ENCODE data around the gene SOX13. TPM values are rescaled to one million over a fixed set of nuclear protein-coding genes. Genes with fewer than 3 reads are reported as not detected.

Gene SOX13
- total RNA-seq, 1 donor from 2014 or later, result not detected

GRCh38 chr1:204102739-204103430, 30.0 kb downstream of the SOX13 start:
- Mint-ChIP-seq H3K27me3 (peaks cover 8% of the 10 kb centered on the region), H3K9me3 (no peaks in the 10 kb centered on the region), H3K4me3 (peak overlapping the region; percentile 6), H3K4me1 (peaks cover 31% of the 10 kb centered on the region), H3K27ac (no peak overlapping the region), H3K36me3 (ENCODE audit: low read depth) (no peaks in the 10 kb centered on the region)
- ChIA-PET POLR2A (no interaction called here), CTCF (no interaction called here)
- intact Hi-C loops (cut with micrococcal nuclease), result no loop called here
- ATAC-seq (ENCODE audit: low read depth) (no peak), DNase-seq (no peak)
- TF ChIP-seq, protein P1, sequence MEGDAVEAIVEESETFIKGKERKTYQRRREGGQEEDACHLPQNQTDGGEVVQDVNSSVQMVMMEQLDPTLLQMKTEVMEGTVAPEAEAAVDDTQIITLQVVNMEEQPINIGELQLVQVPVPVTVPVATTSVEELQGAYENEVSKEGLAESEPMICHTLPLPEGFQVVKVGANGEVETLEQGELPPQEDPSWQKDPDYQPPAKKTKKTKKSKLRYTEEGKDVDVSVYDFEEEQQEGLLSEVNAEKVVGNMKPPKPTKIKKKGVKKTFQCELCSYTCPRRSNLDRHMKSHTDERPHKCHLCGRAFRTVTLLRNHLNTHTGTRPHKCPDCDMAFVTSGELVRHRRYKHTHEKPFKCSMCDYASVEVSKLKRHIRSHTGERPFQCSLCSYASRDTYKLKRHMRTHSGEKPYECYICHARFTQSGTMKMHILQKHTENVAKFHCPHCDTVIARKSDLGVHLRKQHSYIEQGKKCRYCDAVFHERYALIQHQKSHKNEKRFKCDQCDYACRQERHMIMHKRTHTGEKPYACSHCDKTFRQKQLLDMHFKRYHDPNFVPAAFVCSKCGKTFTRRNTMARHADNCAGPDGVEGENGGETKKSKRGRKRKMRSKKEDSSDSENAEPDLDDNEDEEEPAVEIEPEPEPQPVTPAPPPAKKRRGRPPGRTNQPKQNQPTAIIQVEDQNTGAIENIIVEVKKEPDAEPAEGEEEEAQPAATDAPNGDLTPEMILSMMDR (IDR thresholded peaks at IDR 0.05), result no peak

GRCh38 chr1:204103431-204103741, 30.5 kb downstream of the SOX13 start:
- Mint-ChIP-seq H3K4me3 (no peak overlapping the region), H3K27me3 (peaks cover 8% of the 10 kb centered on the region), H3K36me3 (ENCODE audit: low read depth) (no peaks in the 10 kb centered on the region), H3K4me1 (peaks cover 31% of the 10 kb centered on the region), H3K27ac (no peak overlapping the region), H3K9me3 (no peaks in the 10 kb centered on the region)
- POLR2A ChIA-PET, result no interaction called here
- intact Hi-C loops (cut with micrococcal nuclease), result no loop called here
- no peak for ATAC-seq (ENCODE audit: low read depth)
- no peak for DNase-seq
- CTCF ChIA-PET, result no interaction called here
- TF ChIP-seq, protein P1 (IDR thresholded peaks at IDR 0.05), result no peak

DNA sequence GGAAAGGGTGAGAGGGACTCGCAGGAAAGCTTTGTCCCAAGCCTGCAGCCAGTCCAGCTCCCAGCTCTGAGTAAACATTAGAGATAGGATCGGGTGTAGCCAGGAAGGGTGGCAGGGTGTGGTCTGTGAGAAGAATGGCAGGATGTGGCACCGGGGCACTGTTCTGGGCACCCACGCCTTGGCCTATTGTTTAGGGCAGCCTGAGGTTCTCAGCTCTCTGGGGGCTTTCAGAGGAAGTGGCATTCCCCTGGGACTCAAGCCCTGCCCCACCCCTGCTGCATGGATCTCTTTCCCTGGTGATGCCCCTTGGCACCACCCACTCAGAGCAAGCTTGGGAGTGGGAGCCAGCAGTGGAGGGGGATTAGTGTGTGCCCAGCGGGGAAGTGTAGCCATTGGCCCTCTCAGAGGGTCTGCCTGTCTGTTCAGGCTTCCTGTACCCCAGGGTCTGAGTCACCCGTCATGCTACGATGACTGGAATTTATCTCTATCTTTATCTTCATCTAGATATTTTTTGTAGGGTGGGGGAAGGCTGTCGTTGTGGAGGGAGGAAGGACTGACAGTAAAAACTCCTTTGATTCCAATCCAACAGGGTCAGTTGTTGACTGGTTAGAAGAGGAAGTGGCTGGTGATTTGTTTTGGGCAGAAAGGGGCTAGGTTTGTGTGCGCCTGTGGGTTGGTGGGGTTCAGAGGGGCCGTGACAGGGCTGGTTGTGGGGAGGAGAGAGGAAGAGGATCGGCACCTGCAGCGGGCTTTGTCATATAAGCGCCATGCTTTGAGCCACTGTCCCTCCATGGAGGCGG, 31.6 kb downstream of the SOX13 start:
- ATAC-seq (ENCODE audit: low read depth) (peak; percentile 76), DNase-seq (no peak)
- POLR2A ChIA-PET, result no interaction called here
- Mint-ChIP-seq H3K36me3 (ENCODE audit: low read depth) (no peaks in the 10 kb centered on the region), H3K27ac (peak overlapping the region; percentile 19), H3K4me1 (peaks cover 31% of the 10 kb centered on the region), H3K27me3 (peaks cover 5% of the 10 kb centered on the region), H3K9me3 (no peaks in the 10 kb centered on the region), H3K4me3 (no peak overlapping the region)
- intact Hi-C loops (cut with micrococcal nuclease), result no loop called here
- TF ChIP-seq, protein P1 (IDR thresholded peaks at IDR 0.05), result no peak
- CTCF ChIA-PET, result no interaction called here

DNA sequence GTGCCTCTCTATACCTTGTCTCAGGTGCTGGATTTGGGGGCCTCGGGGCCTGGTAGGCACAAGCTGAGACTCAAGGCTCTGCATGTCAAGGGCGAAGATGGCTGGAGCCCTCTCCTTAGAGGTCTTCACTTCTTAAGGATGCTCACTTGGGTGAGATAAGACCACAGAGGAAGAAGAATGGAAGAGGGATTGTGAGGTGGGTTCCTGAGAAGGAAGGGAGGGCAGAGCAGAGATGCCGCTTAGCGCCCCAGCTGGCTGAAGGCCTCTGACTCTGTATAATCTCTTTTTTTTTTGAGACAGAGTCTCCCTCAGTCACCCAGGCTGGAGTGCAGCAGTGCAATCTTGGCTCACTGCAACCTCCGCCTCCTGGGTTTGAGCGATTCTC, 32.2 kb downstream of the SOX13 start:
- peaks cover 31% of the 10 kb centered on the region for H3K4me1 Mint-ChIP-seq
- POLR2A ChIA-PET, result no interaction called here
- ATAC-seq (ENCODE audit: low read depth), result no peak

DNA sequence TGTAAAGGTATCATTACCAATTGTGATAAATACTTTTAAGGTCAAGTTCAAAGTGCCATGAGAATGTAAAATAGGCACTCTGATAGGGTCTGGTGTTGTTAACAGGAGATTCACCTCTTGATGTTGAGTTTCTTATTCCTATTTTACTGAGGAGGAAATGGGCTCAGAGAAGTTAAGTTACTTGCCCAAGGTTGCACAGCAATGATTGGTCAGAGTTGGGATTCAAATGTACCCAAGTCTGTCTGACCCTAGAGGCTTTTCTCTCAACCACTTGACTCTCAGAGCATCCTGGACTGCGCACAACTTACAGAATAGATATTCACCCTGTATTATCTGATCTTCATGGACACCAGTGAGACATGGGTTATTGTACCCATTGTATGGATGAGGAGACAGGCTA, 33.9 kb downstream of the SOX13 start:
- H3K36me3 Mint-ChIP-seq (ENCODE audit: low read depth), result no peaks in the 10 kb centered on the region
- peaks cover 31% of the 10 kb centered on the region for H3K4me1 Mint-ChIP-seq
- H3K27me3 Mint-ChIP-seq, result peaks cover 2% of the 10 kb centered on the region
- ChIA-PET POLR2A (no interaction called here), CTCF (no interaction called here)
- H3K9me3 Mint-ChIP-seq, result no peaks in the 10 kb centered on the region
- TF ChIP-seq, protein P1 (IDR thresholded peaks at IDR 0.05), result no peak
- DNase-seq, result no peak
- no peak for ATAC-seq (ENCODE audit: low read depth)
- H3K4me3 Mint-ChIP-seq, result no peak overlapping the region
- H3K27ac Mint-ChIP-seq, result no peak overlapping the region
- intact Hi-C loops (cut with micrococcal nuclease), result no loop called here

More for the DNA sequence above, 32.2 kb downstream of the SOX13 start:
- H3K4me3 Mint-ChIP-seq, result no peak overlapping the region
- H3K27ac Mint-ChIP-seq, result no peak overlapping the region
- H3K27me3 Mint-ChIP-seq, result peaks cover 5% of the 10 kb centered on the region
- no peaks in the 10 kb centered on the region for H3K36me3 Mint-ChIP-seq (ENCODE audit: low read depth)
- TF ChIP-seq, protein P1 (IDR thresholded peaks at IDR 0.05), result no peak
- no peak for DNase-seq
- CTCF ChIA-PET, result no interaction called here
- no peaks in the 10 kb centered on the region for H3K9me3 Mint-ChIP-seq
- intact Hi-C loops (cut with micrococcal nuclease), result no loop called here

Measured in activated B cell treated with CpG ODN at 0.5 μM for 24 hours (primary cell).